Tibial nerve (tissue), 4 donors: ENCODE results near the gene TMEM72. TPM values are rescaled to one million over a fixed set of nuclear protein-coding genes. Genes with fewer than 3 reads are reported as not detected.
A peak's percentile ranks its signal among the peaks of the same experiment; 100 is the strongest.

Experiments used
- DNase-seq, 2 donors: peaks; one replicate each; pipeline ENCODE4 v3.0.0-alpha.2; 2019; ENCODE audit warnings: low spot score in 2 of 2
- H3K27ac ChIP-seq, 4 donors: fragments of 200-600 bp; sonication (generic) in 3 of 4; one replicate each; pipeline ENCODE4 v1.5.1; 2017 to 2019; ENCODE audit warnings: mild to moderate bottlenecking in 1 of 4
- H3K27me3 ChIP-seq, 2 donors: fragments of 200-600 bp; sonication (generic) in 1 of 2; one replicate each; pipeline versions ENCODE4 v1.5.1 to v1.6.0; 2017 to 2019
- H3K36me3 ChIP-seq, 3 donors: fragments of 200-600 bp; sonication (generic); one replicate each; pipeline ENCODE4 v1.5.1; 2018 to 2019
- H3K4me1 ChIP-seq, 4 donors: fragments of 200-600 bp; sonication (generic) in 3 of 4; one replicate each; pipeline ENCODE4 v1.5.1; 2017 to 2019
- H3K4me3 ChIP-seq, 4 donors: fragments of 200-600 bp; sonication (generic) in 3 of 4; one replicate each; pipeline ENCODE4 v1.5.1; 2017 to 2019; ENCODE audit warnings: mild to moderate bottlenecking in 1 of 4, moderate library complexity in 1 of 4
- H3K9me3 ChIP-seq, 4 donors: fragments of 200-600 bp; sonication (generic) in 3 of 4; one replicate each; pipeline ENCODE4 v1.5.1; 2017 to 2019
- CTCF ChIP-seq, 5 experiments: fragments of 200-600 bp in 3 of 5; fragments of 450-650 bp in 2 of 5; sonication (generic) in 3 of 5; IDR thresholded peaks; one replicate each; pipeline ENCODE4 v1.5.1; 2016 to 2019; ENCODE audit warnings: antibody characterized with exemption in 5 of 5, mild to moderate bottlenecking in 3 of 5, moderate library complexity in 2 of 5
- EP300 ChIP-seq, 2 donors: sonication (generic); formaldehyde crosslinking; IDR thresholded peaks; one replicate each; pipeline ENCODE4 v1.6.1; 2017; ENCODE audit warnings: antibody characterized with exemption in 2 of 2, mild to moderate bottlenecking in 1 of 2
- POLR2A ChIP-seq, 2 donors: fragments of 450-650 bp; IDR thresholded peaks; one replicate each; pipeline ENCODE4 v1.6.1; 2017; ENCODE audit warnings: antibody characterized with exemption in 2 of 2, mild to moderate bottlenecking in 2 of 2, moderate library complexity in 2 of 2
- WGBS, 2 donors: methylation state at CpG; one replicate each; pipeline ENCODE4 v1.1.5; 2018; 5-methylcytosine and 5-hydroxymethylcytosine counted together
- total RNA-seq, 4 donors: library from RNA; depleted of rRNA; stranded (reverse); fragments of >200 nt; gene quantifications; one replicate each; pipeline ENCODE4 v1.1.0, GENCODE V29; 2016

The TMEM72 gene
- total RNA-seq, 4 donors from 2014 or later = 0.20 to 0.21 TPM; not detected in 2

GRCh38 chr10:44981172-44982113 is 70.3 kb downstream of the TMEM72 start:
- Histone ChIP-seq H3K9me3 (no peaks in the 10 kb centered on the region), H3K27ac (peak overlapping the region; percentile 86 to 97 (median 92)), H3K36me3 (peaks cover 0 to 66% (median 14%) of the 10 kb centered on the region in 3 donors), H3K27me3 (no peaks in the 10 kb centered on the region), H3K4me3 (no peak overlapping the region), H3K4me1 (peaks cover 0 to 87% (median 54%) of the 10 kb centered on the region in 4 donors)
- TF ChIP-seq POLR2A (IDR thresholded peaks at IDR 0.05) (no peak), CTCF (IDR thresholded peaks at IDR 0.05) (no peak), EP300 (IDR thresholded peaks at IDR 0.05) (peak in 1 of 2 donors; percentile 6)
- WGBS, 2 donors = 35 to 42% methylated on average over 11 of the region's 11 CpGs
- no peak for DNase-seq

GRCh38 chr10:44982114-44982460 is 71.0 kb downstream of the TMEM72 start:
- no peak for TF ChIP-seq CTCF (IDR thresholded peaks at IDR 0.05)
- peak in 1 of 2 donors; percentile 64 for TF ChIP-seq EP300 (IDR thresholded peaks at IDR 0.05)
- H3K4me1 ChIP-seq = peaks cover 0 to 87% (median 49%) of the 10 kb centered on the region in 4 donors
- H3K36me3 ChIP-seq = peaks cover 0 to 66% (median 14%) of the 10 kb centered on the region in 3 donors
- WGBS, 2 donors = 65 to 86% methylated on average over 1 to 5 of the region's 9 CpGs
- no peaks in the 10 kb centered on the region for H3K27me3 ChIP-seq
- no peak for DNase-seq
- no peaks in the 10 kb centered on the region for H3K9me3 ChIP-seq
- peak overlapping the region; percentile 86 to 97 (median 92) for H3K27ac ChIP-seq
- no peak overlapping the region for H3K4me3 ChIP-seq

- no peak for DNase-seq
- H3K4me1 ChIP-seq = peaks cover 0 to 88% (median 48%) of the 10 kb centered on the region in 4 donors
These were observed 71.4 kb downstream of the TMEM72 start for GRCh38 chr10:44982496-44982895.

GRCh38 chr10:44983066-44983894 is 72.1 kb downstream of the TMEM72 start:
- H3K9me3 ChIP-seq = no peaks in the 10 kb centered on the region
- WGBS, 2 donors = 89 to 95% methylated on average over 10 to 13 of the region's 13 CpGs
- no peak for TF ChIP-seq EP300 (IDR thresholded peaks at IDR 0.05)
- no peak for TF ChIP-seq POLR2A (IDR thresholded peaks at IDR 0.05)
- no peak for TF ChIP-seq CTCF (IDR thresholded peaks at IDR 0.05)
- no peak for DNase-seq
- peak overlapping the region in 3 of 4 donors; percentile 36 to 97 (median 95) for H3K27ac ChIP-seq
- H3K4me1 ChIP-seq = peaks cover 0 to 88% (median 48%) of the 10 kb centered on the region in 4 donors
- peaks cover 0 to 66% (median 8%) of the 10 kb centered on the region in 3 donors for H3K36me3 ChIP-seq
- H3K4me3 ChIP-seq = no peak overlapping the region
- H3K27me3 ChIP-seq = no peaks in the 10 kb centered on the region

More at GRCh38 chr10:44982496-44982895, 71.4 kb downstream of the TMEM72 start:
- TF ChIP-seq POLR2A (IDR thresholded peaks at IDR 0.05) = no peak
- TF ChIP-seq EP300 (IDR thresholded peaks at IDR 0.05) = no peak
- TF ChIP-seq CTCF (IDR thresholded peaks at IDR 0.05) = no peak
- Histone ChIP-seq H3K27me3 (no peaks in the 10 kb centered on the region), H3K27ac (peak overlapping the region; percentile 86 to 97 (median 92)), H3K36me3 (peaks cover 0 to 66% (median 10%) of the 10 kb centered on the region in 3 donors), H3K9me3 (no peaks in the 10 kb centered on the region), H3K4me3 (no peak overlapping the region)
- WGBS, 2 donors = 77 to 86% methylated on average over 7 of the region's 9 CpGs
